IPS-NIHi7 (cell line): ENCODE measurements around the gene HOXD3.

Source experiments
- DNase-seq: peaks from one replicate; pipeline ENCODE4 v3.0.0; 2012; ENCODE audit warnings: mixed read lengths; ENCODE audit errors: extremely low spot score

HOXD3 gene

GRCh38 chr2:176177580-176178037, 20.5 kb downstream of the HOXD3 start:
- peak; percentile 44 for DNase-seq

- no peak for DNase-seq
These were observed 21.1 kb downstream of the HOXD3 start for GRCh38 chr2:176178038-176178756.

GRCh38 chr2:176178757-176179295, 21.7 kb downstream of the HOXD3 start:
- DNase-seq, result no peak

GRCh38 chr2:176181551-176181950, 24.4 kb downstream of the HOXD3 start:
- no peak for DNase-seq

- DNase-seq, result no peak
These were observed 25.6 kb downstream of the HOXD3 start for GRCh38 chr2:176182671-176183070.

- DNase-seq, result no peak
These were observed 27.6 kb downstream of the HOXD3 start for GRCh38 chr2:176184749-176185148.

- DNase-seq, result no peak
These were observed 28.9 kb downstream of the HOXD3 start for GRCh38 chr2:176186024-176186423.

- no peak for DNase-seq
These were observed 30.2 kb downstream of the HOXD3 start for GRCh38 chr2:176187200-176187898.

- peak; percentile 80 for DNase-seq
These were observed 31.0 kb downstream of the HOXD3 start, which contains the start of gene HOXD1 for GRCh38 chr2:176187899-176188773. HOXD1 (plus strand) TSS chr2:176188668; CDS start chr2:176188802, 134 bp downstream.

- peak; percentile 49 for DNase-seq
These were observed 31.9 kb downstream of the HOXD3 start for GRCh38 chr2:176188774-176189680.

GRCh38 chr2:176189681-176190641, 32.9 kb downstream of the HOXD3 start:
- DNase-seq, result no peak

GRCh38 chr2:176192351-176192750, 35.2 kb downstream of the HOXD3 start:
- DNase-seq, result no peak

GRCh38 chr2:176193048-176193447, 35.9 kb downstream of the HOXD3 start:
- no peak for DNase-seq

- no peak for DNase-seq
These were observed 42.8 kb downstream of the HOXD3 start for GRCh38 chr2:176199902-176200301.

GRCh38 chr2:176200971-176201370, 43.9 kb downstream of the HOXD3 start:
- no peak for DNase-seq

GRCh38 chr2:176202491-176202890, 45.4 kb downstream of the HOXD3 start:
- DNase-seq, result no peak

GRCh38 chr2:176205126-176205525, 48.0 kb downstream of the HOXD3 start:
- DNase-seq, result no peak

GRCh38 chr2:176206136-176206535, 49.0 kb downstream of the HOXD3 start:
- no peak for DNase-seq

- no peak for DNase-seq
These were observed 49.6 kb downstream of the HOXD3 start for GRCh38 chr2:176206682-176207081.

GRCh38 chr2:176211110-176211509, 54.0 kb downstream of the HOXD3 start:
- DNase-seq, result no peak
